H4 (cell line): ENCODE results near the gene MZT2A. TPM values are rescaled to one million over a fixed set of nuclear protein-coding genes. Genes with fewer than 3 reads are reported as not detected.
"Not testable (repeated sequence)": the region's sequence is repeated elsewhere in the genome, so short reads cannot be mapped to it uniquely, and the experiment has no call there.

Source experiments
- DNase-seq: peaks from one replicate; pipeline ENCODE4 v3.0.0-alpha.2; 2015; ENCODE audit warnings: low spot score
- total RNA-seq: library from RNA; depleted of rRNA; stranded (reverse); fragments of >200 nt; shearing (Covaris generic); gene quantifications from 2 replicates; pipeline ENCODE4 v1.2.3, GENCODE V29; 2014; rRNA removed

The MZT2A gene
- total RNA-seq, 1 experiment from 2014 or later: 99.3 TPM

DNA sequence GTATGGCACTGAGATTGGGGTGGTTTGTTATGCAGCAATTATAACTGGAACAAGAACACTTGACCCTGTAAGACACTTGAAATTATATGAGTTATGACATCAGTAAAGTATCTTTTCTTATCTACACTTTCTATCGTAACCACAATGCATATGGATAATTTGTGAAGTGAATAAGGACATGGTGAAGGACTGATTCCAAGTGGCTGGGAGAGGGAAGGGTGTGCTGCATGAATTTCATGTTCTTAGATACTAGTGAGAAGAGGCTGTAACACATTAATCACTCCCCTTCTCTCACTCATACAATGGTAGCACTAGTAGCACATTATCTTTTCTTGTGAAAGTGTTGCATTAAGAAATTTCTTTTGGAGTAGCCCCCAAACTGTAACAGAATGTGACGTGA, 37.3 kb downstream of the MZT2A start:
- not testable (repeated sequence) for DNase-seq

DNA sequence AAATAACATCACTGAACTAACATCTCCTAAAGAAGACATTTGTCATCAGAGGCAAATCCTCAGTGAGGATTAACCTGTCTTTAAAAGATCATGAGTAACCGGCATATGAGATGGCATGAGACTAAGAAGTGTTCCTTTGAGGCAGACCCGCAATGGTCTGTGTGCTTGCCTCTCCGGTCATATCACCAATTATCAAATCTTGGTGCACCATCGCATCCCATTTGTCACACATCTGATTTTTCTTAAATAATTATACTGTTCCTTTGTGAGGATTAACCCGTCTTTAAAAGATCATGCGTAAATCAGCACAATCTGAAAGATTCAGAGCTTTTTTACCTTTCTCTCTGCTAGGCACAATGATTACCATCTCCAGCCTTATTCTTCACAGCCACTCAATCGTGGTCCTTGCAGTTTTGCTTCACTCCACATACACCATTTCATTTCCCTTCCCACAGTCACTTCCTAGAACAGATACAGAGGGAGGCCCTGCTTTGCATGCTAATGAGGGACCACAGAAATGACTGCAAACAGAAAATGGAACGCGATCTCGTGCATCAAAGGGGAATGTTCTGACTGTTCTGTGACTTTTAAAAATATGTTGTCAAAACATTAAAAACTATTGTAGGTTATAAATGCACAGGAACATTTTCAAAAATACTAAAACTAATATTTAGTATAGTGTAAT, 40.8 kb downstream of the MZT2A start:
- not testable (repeated sequence) for DNase-seq

DNA sequence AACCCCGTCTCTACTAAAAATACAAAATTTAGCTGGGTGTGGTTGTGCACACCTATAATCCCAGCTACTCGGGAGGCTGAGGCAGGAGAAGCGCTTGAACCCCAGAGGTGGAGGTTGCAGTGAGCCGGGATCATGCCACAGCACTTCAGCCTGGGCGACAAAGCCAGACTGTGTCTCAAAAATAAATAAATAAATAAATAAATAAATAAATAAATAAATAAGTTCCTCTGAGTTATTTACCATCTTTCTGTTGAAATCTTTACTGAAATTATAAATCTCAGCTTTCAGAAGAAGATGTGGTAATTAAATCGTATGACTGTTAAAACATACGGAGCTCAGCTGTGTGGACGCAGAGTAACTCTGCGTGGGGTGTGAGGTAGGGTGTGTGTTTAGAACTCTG, 44.2 kb downstream of the MZT2A start:
- DNase-seq: not testable (repeated sequence)

DNA sequence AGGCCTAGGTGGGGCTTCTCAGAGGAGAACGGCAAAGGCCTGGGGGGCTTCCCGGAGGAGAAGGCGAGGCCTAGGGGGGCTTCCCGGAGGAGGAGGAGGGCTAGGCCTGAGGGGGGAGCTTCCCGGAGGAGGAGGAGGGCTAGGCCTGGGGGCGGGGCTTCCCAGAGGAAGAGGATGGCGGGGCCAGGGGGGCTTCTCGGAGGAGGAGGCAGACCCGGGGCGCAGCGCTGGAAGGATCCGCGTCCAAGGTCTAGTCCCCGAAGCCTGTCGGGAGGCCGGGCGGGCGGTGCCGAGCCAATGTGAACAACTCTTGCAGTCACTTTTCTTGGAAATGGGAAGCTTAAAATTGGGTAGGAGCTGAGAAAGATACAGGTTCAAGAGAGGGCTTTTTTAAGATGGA, 46.3 kb downstream of the MZT2A start:
- no peak for DNase-seq

DNA sequence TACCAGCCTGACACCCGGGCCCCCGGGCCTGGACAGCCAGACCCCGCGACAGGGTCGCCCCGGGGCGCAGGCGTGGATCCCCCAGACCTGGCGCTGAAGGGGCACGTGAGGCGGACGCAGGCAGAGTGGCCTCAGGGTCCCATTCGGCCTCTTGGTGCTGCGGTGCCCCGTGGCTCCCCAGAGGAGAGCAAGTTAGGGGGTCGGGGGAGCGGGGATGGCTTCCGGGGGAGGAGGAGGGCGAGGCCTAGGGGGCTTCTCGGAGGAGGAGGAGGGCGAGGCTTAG, 46.7 kb downstream of the MZT2A start:
- DNase-seq: not testable (repeated sequence)

DNA sequence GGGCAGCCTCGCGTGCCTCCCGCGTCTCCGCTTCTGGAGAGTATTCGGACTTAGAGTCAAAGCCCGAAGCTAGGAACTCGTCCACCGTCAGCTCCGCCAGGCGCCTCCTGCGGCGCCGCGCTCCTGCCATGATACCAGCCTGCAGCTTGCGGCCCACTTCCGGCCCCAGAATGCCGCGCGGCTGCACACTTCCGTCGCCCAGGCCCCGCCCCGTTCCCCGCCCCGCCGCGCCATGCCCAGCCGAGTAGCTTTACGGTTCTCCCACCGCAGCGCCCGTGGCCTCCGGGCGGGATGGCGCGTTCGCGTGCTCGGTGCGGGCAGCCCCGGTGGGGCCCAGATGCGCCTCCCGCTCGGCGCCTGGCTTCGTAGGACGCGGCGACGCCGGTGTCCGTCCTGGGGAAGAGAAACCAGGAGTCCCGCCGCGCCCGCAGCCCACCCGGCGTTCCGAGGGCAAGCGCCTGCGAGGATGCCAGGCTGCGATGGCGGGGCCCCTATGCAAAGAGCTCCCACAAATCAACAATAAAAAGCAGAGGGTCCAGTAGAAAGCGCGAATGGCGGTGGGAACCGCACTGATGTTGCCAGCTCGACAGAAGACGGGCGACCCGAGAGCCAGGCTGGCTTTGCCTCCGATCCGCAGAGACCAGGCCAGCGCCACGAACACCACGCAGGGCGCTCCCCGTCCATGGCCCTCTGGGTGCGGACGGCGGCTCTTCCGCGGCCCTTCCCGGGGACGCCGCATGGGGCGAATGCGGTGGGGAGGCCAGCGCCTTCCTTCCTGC, 47.3 kb downstream of the MZT2A start:
- DNase-seq: not testable (repeated sequence)

DNA sequence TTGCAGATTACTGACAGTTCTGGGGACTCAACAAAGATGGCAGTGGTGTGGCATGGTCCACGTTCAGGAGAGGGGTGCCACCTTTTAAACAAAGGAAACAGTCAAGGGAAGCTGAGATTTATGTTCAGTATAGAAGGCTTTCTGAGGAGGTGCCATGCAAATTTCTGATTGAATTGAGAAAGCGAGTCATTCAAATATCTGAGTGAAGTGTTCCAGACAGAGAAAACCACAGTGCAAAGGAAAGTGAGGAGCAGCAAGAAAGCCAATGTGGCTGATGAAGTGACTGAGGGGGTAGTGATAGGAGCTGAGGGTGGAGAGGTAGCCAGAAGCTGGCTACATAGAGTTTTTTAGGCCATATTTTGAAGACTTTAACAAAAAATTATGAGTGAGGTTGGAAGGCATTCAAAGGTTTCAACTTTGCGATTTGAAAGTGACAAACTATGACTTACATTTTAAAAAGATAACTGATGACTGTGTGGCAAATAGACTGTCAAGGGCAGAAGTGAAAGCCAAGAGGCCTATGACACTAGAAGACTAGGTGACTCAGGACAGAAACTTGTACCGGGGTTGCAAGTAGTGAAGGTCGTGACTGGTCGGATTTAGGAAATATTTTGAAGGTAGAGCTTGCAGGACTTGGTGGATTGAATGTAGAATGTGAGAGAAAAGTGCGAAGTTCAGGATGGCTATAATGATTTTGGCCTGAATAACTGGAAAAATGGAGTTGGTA, 51.3 kb downstream of the MZT2A start:
- not testable (repeated sequence) for DNase-seq

Other genes with a start within 250 kb of the MZT2A start
- gene RAB6D, start 128.2 kb downstream of the MZT2A start, total RNA-seq: not detected in 2 replicates
- not detected in 2 replicates for gene TUBA3D, start 16.3 kb downstream of the MZT2A start, total RNA-seq
- 25.7 and 30.0 TPM in 2 replicates for gene CCDC74A, start 35.5 kb upstream of the MZT2A start, total RNA-seq